Ishikawa (cell line): ENCODE data around the gene ADK.

Experiments used
- CEBPB ChIP-seq: IDR thresholded peaks from 2 replicates; pipeline ENCODE4 v1.6.1; 2012
- CREB1 ChIP-seq: IDR thresholded peaks from 2 replicates; pipeline ENCODE4 v1.6.1; 2012; ENCODE audit warnings: low read depth
- EGR1 ChIP-seq: IDR thresholded peaks from 2 replicates; pipeline ENCODE4 v1.6.1; 2012
- EP300 ChIP-seq: IDR thresholded peaks from 2 replicates; pipeline ENCODE4 v1.6.1; 2012; ENCODE audit warnings: borderline replicate concordance
- FOXM1 ChIP-seq: IDR thresholded peaks from 2 replicates; pipeline ENCODE4 v1.6.1; 2012; ENCODE audit warnings: low read depth, borderline replicate concordance
- MAX ChIP-seq: IDR thresholded peaks from 2 replicates; pipeline ENCODE4 v1.6.1; 2012
- NFIC ChIP-seq: IDR thresholded peaks from 2 replicates; pipeline ENCODE4 v1.6.1; 2012
- RAD21 ChIP-seq: IDR thresholded peaks from 2 replicates; pipeline ENCODE4 v1.6.1; 2012; ENCODE audit warnings: low read depth
- REST ChIP-seq: IDR thresholded peaks from 2 replicates; pipeline ENCODE4 v1.6.1; 2012; ENCODE audit warnings: low read depth, mild to moderate bottlenecking
- TAF1 ChIP-seq: IDR thresholded peaks from 2 replicates; pipeline ENCODE4 v1.6.1; 2012; ENCODE audit warnings: low read depth, mild to moderate bottlenecking
- TCF12 ChIP-seq: IDR thresholded peaks from 2 replicates; pipeline ENCODE4 v1.6.1; 2012; ENCODE audit warnings: low read depth
- TEAD4 ChIP-seq: IDR thresholded peaks from 2 replicates; pipeline ENCODE4 v1.6.1; 2012
- USF1 ChIP-seq: IDR thresholded peaks from 2 replicates; pipeline ENCODE4 v1.6.1; 2012
- YY1 ChIP-seq: IDR thresholded peaks from 2 replicates; pipeline ENCODE4 v1.6.1; 2012; ENCODE audit warnings: low read depth

- no peak for TF ChIP-seq TAF1
- TF ChIP-seq CEBPB = no peak
- TF ChIP-seq EP300 = no peak
- TF ChIP-seq TEAD4 = no peak
- TF ChIP-seq USF1 = no peak
- TF ChIP-seq RAD21 = no peak
- TF ChIP-seq REST = no peak
- TF ChIP-seq YY1 = no peak
- no peak for TF ChIP-seq NFIC
- TF ChIP-seq MAX = no peak
- no peak for TF ChIP-seq EGR1
- TF ChIP-seq CREB1 = no peak
- no peak for TF ChIP-seq TCF12
- no peak for TF ChIP-seq FOXM1
Measured at GRCh38 chr10:74424565-74424964, 273.5 kb downstream of the ADK start.
